K562 (cell line): ENCODE results near the gene TMEM176A. TPM values are rescaled to one million over a fixed set of nuclear protein-coding genes. Genes with fewer than 3 reads are reported as not detected.

Source experiments
- RB1 ChIP-seq: fragments of 450-650 bp; IDR thresholded peaks from 2 replicates; pipeline ENCODE4 v1.6.1; 2017; ENCODE audit warnings: low read depth, mild to moderate bottlenecking
- SMARCB1 ChIP-seq: IDR thresholded peaks from 2 replicates; pipeline ENCODE4 v1.6.1; 2011; ENCODE audit warnings: improper control_type of control experiment, low read depth; ENCODE audit not compliant: insufficient read length
- SREBF2 ChIP-seq: sonication (generic); formaldehyde crosslinking; IDR thresholded peaks from 2 replicates; pipeline ENCODE4 v1.4.0; 2020; ENCODE audit warnings: mild to moderate bottlenecking, missing genetic modification reagents
- polyA plus RNA-seq, 8 experiments: library from polyadenylated mRNA; depleted of rRNA in 4 of 8; stranded (reverse) in 5 of 8; unstranded in 3 of 8; fragments of >200 nt; fragmentation: Nextera tagmentation in 2 of 8; fragmentation: Illumina TruSeq in 1 of 8; extraction: Ambion mirVana in 2 of 8; extraction: Trizol in 1 of 8; gene quantifications; 2 replicates each; pipeline versions ENCODE4 v1.2.1 to v1.2.3, GENCODE V29; 2011 to 2014; ENCODE audit warnings: inconsistent platforms in 1 of 8, missing spikeins in 1 of 8
- total RNA-seq, 7 experiments: library from RNA; depleted of rRNA in 6 of 7; stranded (reverse); fragments of >200 nt in 6 of 7; fragmentation: Illumina TruSeq in 2 of 7; extraction: Trizol in 2 of 7; gene quantifications; 2 replicates each; pipeline versions ENCODE4 v1.2.1 to v1.2.3, GENCODE V29; 2011 to 2021; ENCODE audit warnings: low replicate concordance in 1 of 7
- TF ChIP-seq, protein P1 (sequence below), 2 experiments: fragments of 450-650 bp; formaldehyde crosslinking in 1 of 2; IDR thresholded peaks; 2 replicates each; pipeline versions ENCODE4 v1.4.0 to v1.6.1; 2014 to 2020; ENCODE audit warnings: mild to moderate bottlenecking in 2 of 2, borderline replicate concordance in 1 of 2, low read depth in 1 of 2

Gene TMEM176A
- total and polyA plus RNA-seq, 9 of the 15 experiments (the other 6 are each of a cell fraction or from before 2014, with no cell fraction given): 0.31 TPM; not detected in 8

DNA sequence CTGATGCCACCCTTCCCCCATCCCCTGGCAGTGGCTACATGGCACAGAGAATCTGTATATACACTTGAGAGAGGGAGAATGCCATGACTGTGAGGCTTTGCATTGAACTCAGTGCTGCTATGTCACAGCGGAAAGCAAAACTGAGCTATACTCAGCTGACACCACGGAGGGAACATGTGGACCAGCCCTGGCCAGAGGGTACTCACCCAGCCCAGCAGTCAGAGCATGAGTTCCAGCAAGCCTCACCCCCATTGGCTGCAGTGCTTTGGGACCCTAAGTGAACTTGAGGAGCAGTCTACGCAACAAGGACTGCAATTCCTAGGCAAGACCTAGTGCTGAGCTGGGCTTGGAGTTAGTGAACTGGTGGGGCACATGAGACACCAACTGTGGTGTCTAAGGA is 41.4 kb downstream of the TMEM176A start (continued):
- TF ChIP-seq, protein P1, sequence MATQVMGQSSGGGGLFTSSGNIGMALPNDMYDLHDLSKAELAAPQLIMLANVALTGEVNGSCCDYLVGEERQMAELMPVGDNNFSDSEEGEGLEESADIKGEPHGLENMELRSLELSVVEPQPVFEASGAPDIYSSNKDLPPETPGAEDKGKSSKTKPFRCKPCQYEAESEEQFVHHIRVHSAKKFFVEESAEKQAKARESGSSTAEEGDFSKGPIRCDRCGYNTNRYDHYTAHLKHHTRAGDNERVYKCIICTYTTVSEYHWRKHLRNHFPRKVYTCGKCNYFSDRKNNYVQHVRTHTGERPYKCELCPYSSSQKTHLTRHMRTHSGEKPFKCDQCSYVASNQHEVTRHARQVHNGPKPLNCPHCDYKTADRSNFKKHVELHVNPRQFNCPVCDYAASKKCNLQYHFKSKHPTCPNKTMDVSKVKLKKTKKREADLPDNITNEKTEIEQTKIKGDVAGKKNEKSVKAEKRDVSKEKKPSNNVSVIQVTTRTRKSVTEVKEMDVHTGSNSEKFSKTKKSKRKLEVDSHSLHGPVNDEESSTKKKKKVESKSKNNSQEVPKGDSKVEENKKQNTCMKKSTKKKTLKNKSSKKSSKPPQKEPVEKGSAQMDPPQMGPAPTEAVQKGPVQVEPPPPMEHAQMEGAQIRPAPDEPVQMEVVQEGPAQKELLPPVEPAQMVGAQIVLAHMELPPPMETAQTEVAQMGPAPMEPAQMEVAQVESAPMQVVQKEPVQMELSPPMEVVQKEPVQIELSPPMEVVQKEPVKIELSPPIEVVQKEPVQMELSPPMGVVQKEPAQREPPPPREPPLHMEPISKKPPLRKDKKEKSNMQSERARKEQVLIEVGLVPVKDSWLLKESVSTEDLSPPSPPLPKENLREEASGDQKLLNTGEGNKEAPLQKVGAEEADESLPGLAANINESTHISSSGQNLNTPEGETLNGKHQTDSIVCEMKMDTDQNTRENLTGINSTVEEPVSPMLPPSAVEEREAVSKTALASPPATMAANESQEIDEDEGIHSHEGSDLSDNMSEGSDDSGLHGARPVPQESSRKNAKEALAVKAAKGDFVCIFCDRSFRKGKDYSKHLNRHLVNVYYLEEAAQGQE (IDR thresholded peaks at IDR 0.05; ENCODE audit: borderline replicate concordance): no peak
- TF ChIP-seq, protein P1 (CRISPR knock-in tag; IDR thresholded peaks at IDR 0.05; ENCODE audit: low read depth): no peak
- TF ChIP-seq SREBF2 (CRISPR knock-in tag): no peak
- no peak for TF ChIP-seq SMARCB1
- TF ChIP-seq RB1: no peak
